ENCODE data around the gene ZNF230.

The ZNF230 gene

GRCh38 chr19:44002212-44002565, 568 bp upstream of the ZNF230 start:
- Histone ChIP-seq H4K20me1 (ENCODE audit: low read depth, low read length) (no peaks in the 10 kb centered on the region), H3K9me3 (ENCODE audit: insufficient read depth, low read length) (no peaks in the 10 kb centered on the region), H2AFZ (ENCODE audit: low read depth, low read length, severe bottlenecking) (peak overlapping the region; percentile 82), H3K9me2 (replicated peaks; ENCODE audit: insufficient read depth, low read length) (no peaks in the 10 kb centered on the region), H3K27ac (ENCODE audit: low read depth, low read length) (no peak overlapping the region), H3F3A (ENCODE audit: insufficient read depth) (no peaks in the 10 kb centered on the region), H3K4me3 (ENCODE audit: insufficient read depth, low read length, poor library complexity, severe bottlenecking) (peak overlapping the region; percentile 80), H3K27me3 (ENCODE audit: low read length) (no peaks in the 10 kb centered on the region), H3K79me2 (ENCODE audit: insufficient read depth, low read length) (peaks cover 4% of the 10 kb centered on the region; the same call in 1 of the 2 replicates), H3K36me3 (ENCODE audit: low read length) (0 out of 2 replicates have a peak, but pooled peaks cover 2% of the 10 kb centered on the region), H3K9ac (ENCODE audit: low read length) (peak overlapping the region; percentile 59), H3K4me2 (ENCODE audit: low read depth, low read length, poor library complexity, severe bottlenecking) (peak overlapping the region; percentile 55)
- TF ChIP-seq CTCF (IDR thresholded peaks at IDR 0.05; ENCODE audit: insufficient read depth, low read length, poor library complexity, severe bottlenecking): no peak
- TF ChIP-seq EZH2phosphoT487 (conservative IDR thresholded peaks at IDR 0.05; ENCODE audit: low read length): no peak

GRCh38 chr19:44003461-44004009, 778 bp downstream of the ZNF230 start:
- Histone ChIP-seq H3K9me2 (replicated peaks; ENCODE audit: insufficient read depth, low read length) (no peaks in the 10 kb centered on the region), H2AFZ (ENCODE audit: low read depth, low read length, severe bottlenecking) (peak overlapping the region; percentile 82), H3K79me2 (ENCODE audit: insufficient read depth, low read length) (peaks cover 4% of the 10 kb centered on the region; the same call in 1 of the 2 replicates), H3K4me2 (ENCODE audit: low read depth, low read length, poor library complexity, severe bottlenecking) (peak overlapping the region; percentile 55), H3K9ac (ENCODE audit: low read length) (peak overlapping the region; percentile 59), H4K20me1 (ENCODE audit: low read depth, low read length) (no peaks in the 10 kb centered on the region), H3K4me3 (ENCODE audit: insufficient read depth, low read length, poor library complexity, severe bottlenecking) (peak overlapping the region; percentile 80), H3K9me3 (ENCODE audit: insufficient read depth, low read length) (no peaks in the 10 kb centered on the region; the same call in 1 of the 2 replicates), H3K27me3 (ENCODE audit: low read length) (no peaks in the 10 kb centered on the region), H3K27ac (ENCODE audit: low read depth, low read length) (no peak overlapping the region), H3K36me3 (ENCODE audit: low read length) (peaks cover 9% of the 10 kb centered on the region), H3F3A (ENCODE audit: insufficient read depth) (no peaks in the 10 kb centered on the region)
- TF ChIP-seq CTCF (IDR thresholded peaks at IDR 0.05; ENCODE audit: insufficient read depth, low read length, poor library complexity, severe bottlenecking) (peak; percentile 12), EZH2phosphoT487 (conservative IDR thresholded peaks at IDR 0.05; ENCODE audit: low read length) (no peak)

GRCh38 chr19:44005973-44006372, 3.2 kb downstream of the ZNF230 start:
- no peaks in the 10 kb centered on the region for H3F3A ChIP-seq (ENCODE audit: insufficient read depth)
- no peak overlapping the region for H3K4me2 ChIP-seq (ENCODE audit: low read depth, low read length, poor library complexity, severe bottlenecking)
- H3K9ac ChIP-seq (ENCODE audit: low read length): no peak overlapping the region
- no peaks in the 10 kb centered on the region for H4K20me1 ChIP-seq (ENCODE audit: low read depth, low read length)
- peaks cover 4% of the 10 kb centered on the region; the same call in 1 of the 2 replicates for H3K79me2 ChIP-seq (ENCODE audit: insufficient read depth, low read length)
- H3K9me2 ChIP-seq (replicated peaks; ENCODE audit: insufficient read depth, low read length): no peaks in the 10 kb centered on the region
- H2AFZ ChIP-seq (ENCODE audit: low read depth, low read length, severe bottlenecking): no peak overlapping the region
- peaks cover 33% of the 10 kb centered on the region for H3K36me3 ChIP-seq (ENCODE audit: low read length)
- no peak overlapping the region for H3K27ac ChIP-seq (ENCODE audit: low read depth, low read length)
- no peaks in the 10 kb centered on the region for H3K27me3 ChIP-seq (ENCODE audit: low read length)
- peaks cover 10% of the 10 kb centered on the region; the same call in 1 of the 2 replicates for H3K9me3 ChIP-seq (ENCODE audit: insufficient read depth, low read length)
- H3K4me3 ChIP-seq (ENCODE audit: insufficient read depth, low read length, poor library complexity, severe bottlenecking): no peak overlapping the region
- no peak for TF ChIP-seq CTCF (IDR thresholded peaks at IDR 0.05; ENCODE audit: insufficient read depth, low read length, poor library complexity, severe bottlenecking)
- no peak for TF ChIP-seq EZH2phosphoT487 (conservative IDR thresholded peaks at IDR 0.05; ENCODE audit: low read length)

Measured in SU-DHL-6 (cell line).